ENCODE measurements around the gene ADCY1.

GRCh38 chr7:45650404-45651394, 76.5 kb downstream of the ADCY1 start:
- no peak for TF ChIP-seq CTCF (IDR thresholded peaks at IDR 0.05)
- no peak for TF ChIP-seq POLR2A (IDR thresholded peaks at IDR 0.05)

Data from stomach (tissue), 4 donors.